DLD1 (cell line): Measurements from ENCODE around the gene EPHA3.

Experiments used
- in situ Hi-C: cut with HindIII; loops from 2 replicates; pipeline ENCODE4 v1.10.0; 2017; ENCODE audit warnings: low sequenced_read_pairs

The EPHA3 gene

GRCh38 chr3:89434621-89435380 lies 327.4 kb downstream of the EPHA3 start:
- in situ Hi-C loops: no loop called here

DNA sequence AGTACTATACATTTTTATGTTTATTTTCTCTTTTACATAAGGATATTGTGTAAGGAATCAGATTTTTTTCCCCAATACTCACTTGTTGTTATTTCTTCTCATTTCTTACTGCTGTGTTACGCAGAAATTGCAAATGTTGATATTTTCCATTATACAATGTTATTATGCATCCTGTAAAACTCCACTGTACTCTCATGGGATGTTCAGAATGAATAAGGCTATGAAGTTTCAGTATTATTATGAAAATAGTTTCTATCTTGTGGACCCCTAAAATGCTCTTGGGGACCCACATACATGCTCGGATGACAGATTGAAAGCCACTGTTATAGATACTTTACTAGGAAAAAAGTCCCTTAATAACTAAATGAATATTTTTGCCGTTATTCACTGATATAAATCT lies 329.4 kb downstream of the EPHA3 start:
- in situ Hi-C loops: no loop called here

DNA sequence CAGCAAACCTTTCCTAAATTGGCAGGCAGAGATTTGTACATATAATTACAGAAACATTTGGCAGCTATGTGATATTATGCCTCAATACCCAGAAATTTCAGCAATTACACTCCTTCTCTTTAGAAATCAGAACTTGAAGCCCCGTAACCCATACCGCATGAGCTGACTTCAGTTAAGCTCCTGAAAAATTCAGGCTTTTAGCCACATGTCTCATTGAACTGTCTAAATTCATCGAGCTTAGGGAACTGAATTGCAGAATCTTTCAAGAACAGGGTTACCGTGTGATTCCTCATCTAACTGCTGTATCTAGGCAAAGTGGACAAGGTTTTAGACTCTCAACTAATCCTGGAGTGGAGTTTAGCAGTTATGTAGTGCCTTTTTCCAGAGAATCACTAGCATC lies 333.0 kb downstream of the EPHA3 start:
- in situ Hi-C loops: no loop called here

GRCh38 chr3:89441141-89441540 lies 333.7 kb downstream of the EPHA3 start:
- in situ Hi-C loops: no loop called here

DNA sequence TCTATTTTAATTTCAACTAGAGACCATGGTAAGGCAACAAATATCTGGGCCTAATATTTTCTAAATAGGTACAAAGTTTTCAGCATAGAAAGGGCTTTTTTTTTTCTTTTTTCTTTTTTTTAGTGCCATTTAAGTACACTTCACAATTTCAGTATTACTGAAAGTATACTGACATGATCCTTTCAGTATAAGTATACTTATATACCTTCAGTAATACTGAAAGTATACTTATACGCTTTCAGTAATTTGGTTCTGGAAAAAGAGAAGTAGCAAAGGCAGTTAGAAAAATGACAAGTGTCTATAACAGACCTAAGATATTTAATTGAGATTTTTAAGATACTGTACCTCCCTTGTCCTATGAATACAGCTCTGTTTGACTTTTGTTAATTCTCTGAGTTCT lies 339.2 kb downstream of the EPHA3 start:
- in situ Hi-C loops: no loop called here

GRCh38 chr3:89447243-89447642 lies 339.8 kb downstream of the EPHA3 start:
- in situ Hi-C loops: no loop called here

DNA sequence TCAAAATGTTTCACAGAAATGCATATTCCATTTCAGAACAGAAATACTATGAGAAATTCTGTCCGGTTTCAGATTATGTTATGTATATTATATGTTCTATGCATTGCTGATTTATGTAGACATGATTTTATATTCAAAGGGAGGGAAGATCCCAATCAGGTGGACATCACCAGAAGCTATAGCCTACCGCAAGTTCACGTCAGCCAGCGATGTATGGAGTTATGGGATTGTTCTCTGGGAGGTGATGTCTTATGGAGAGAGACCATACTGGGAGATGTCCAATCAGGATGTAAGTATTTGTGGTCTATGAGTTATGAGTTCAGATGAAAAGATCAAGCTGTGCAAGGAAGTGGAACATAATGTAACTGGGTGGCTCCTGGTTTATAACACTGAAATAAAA lies 341.7 kb downstream of the EPHA3 start:
- in situ Hi-C loops: no loop called here

DNA sequence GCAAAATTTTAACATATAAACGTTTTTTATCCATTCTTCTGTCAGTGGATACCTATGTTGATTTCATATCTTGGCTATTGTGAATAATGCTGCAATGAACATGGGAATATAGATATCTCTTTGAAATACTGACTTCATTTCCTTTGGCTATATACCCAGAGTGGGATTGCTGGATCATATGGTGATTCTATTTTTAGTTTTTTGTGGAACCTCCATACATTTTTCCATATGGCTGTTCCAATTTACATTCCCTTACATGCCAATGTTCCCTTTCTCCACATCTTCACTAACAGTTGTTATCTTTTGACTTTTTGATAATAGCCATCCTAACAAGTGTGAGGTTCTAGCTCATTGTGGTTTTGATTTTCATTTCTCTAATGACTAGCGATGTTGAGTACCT lies 344.6 kb downstream of the EPHA3 start:
- in situ Hi-C loops: no loop called here

- in situ Hi-C loops: no loop called here
Observed at GRCh38 chr3:89455240-89455639, 347.8 kb downstream of the EPHA3 start.

GRCh38 chr3:89467898-89468363 lies 360.5 kb downstream of the EPHA3 start:
- in situ Hi-C loops: no loop called here

GRCh38 chr3:89472101-89472500 lies 364.7 kb downstream of the EPHA3 start:
- in situ Hi-C loops: no loop called here

- in situ Hi-C loops: no loop called here
Observed at GRCh38 chr3:89474333-89475130, 367.1 kb downstream of the EPHA3 start.

DNA sequence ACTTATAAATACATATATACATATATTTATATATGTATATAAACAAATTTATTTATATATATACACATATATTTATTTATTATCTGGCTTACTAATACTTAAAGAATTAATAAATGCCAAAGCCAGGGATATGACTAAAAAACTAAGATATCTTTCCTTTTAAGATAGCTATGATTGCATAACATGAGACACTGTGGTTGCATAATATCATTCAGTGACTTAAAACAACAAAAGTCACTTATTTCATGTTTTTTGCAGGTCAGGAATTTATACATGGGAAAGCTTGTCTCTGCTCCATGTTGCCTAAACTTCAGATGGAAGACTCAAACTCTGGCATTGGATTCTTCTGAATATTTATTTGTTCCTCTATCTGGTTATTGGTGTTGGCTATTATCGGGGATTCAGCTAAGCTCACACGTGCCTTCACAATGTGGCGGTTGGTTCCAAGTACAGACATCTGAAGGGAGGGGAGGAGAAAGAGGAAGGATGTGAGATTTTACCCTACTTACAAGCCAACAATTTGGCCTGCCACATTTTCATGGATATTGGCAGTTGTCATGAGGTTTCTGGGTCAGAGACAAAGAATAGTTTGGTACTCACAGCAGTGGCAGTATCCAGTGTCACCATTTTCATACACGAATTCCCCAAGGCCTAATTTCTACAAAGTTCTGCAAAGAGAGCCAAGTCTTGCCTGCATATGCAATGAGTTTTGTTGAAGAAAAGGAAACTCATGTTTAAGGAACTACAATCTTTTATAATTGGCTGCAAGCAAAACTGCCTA lies 381.6 kb downstream of the EPHA3 start:
- in situ Hi-C loops: no loop called here

- in situ Hi-C loops: no loop called here
Observed at GRCh38 chr3:89490129-89490528, 382.7 kb downstream of the EPHA3 start.

DNA sequence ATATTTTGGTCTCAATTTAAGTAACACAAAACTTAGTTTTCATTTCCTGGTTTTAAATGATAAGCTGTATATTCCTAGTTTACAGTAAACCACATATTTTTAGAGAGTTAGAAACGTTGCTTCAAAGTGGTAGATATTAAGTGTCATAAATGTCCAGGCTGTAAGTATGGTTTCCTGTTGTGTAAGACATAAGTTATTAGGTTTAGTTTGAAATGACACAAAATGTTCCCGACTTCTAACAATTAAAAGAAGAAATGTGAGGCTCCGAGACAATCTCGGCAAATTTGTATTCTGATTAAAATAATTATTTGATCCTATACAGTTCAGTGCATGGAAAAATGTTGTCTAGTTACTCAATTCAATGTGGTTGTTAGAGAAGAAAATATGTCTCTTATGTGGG lies 387.3 kb downstream of the EPHA3 start:
- in situ Hi-C loops: no loop called here

- in situ Hi-C loops: no loop called here
Observed at GRCh38 chr3:89503891-89504391, 396.5 kb downstream of the EPHA3 start.

DNA sequence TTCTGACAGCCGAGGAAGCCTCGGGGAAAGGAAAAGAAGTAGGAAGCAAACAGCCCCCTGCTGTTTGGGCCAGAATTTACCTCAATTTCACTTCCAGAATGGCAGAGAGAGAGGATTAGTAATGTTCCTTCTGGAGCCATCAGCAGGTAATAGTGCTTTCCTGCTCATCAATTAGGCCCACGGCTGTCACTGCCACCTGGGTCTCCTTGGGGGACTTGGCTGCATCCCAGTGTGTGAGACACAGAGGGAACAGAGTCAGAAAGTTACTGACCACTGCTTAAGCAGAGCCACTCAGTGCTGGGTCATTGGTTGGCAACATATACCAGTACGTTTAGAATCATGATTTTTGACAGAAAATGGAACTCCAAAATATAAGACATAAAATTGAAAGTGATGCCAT lies 397.0 kb downstream of the EPHA3 start:
- in situ Hi-C loops: no loop called here

GRCh38 chr3:89506462-89507103 lies 399.2 kb downstream of the EPHA3 start:
- in situ Hi-C loops: no loop called here

GRCh38 chr3:89521328-89521727 lies 413.9 kb downstream of the EPHA3 start:
- in situ Hi-C loops: no loop called here

GRCh38 chr3:89522155-89522554 lies 414.7 kb downstream of the EPHA3 start:
- in situ Hi-C loops: no loop called here

GRCh38 chr3:89525609-89526008 lies 418.2 kb downstream of the EPHA3 start:
- in situ Hi-C loops: no loop called here
